Measurements from ENCODE around the gene SND1.

SND1 gene

GRCh38 chr7:128057909-128058308, 405.9 kb downstream of the SND1 start:
- TF ChIP-seq CTCF (IDR thresholded peaks at IDR 0.05; ENCODE audit: extremely low read depth, insufficient read depth, missing control alignments), result no peak
- in situ Hi-C loops (cut with MboI; ENCODE audit: low pct_unique_long_range_greater_than_20kb, low sequenced_read_pairs, unreplicated experiment), result no loop called here
- DNase-seq (ENCODE audit: low spot score), result no peak

GRCh38 chr7:128059143-128059988, 407.4 kb downstream of the SND1 start:
- no peak for TF ChIP-seq CTCF (IDR thresholded peaks at IDR 0.05; ENCODE audit: extremely low read depth, insufficient read depth, missing control alignments)
- DNase-seq (ENCODE audit: low spot score), result no peak
- in situ Hi-C loops (cut with MboI; ENCODE audit: low pct_unique_long_range_greater_than_20kb, low sequenced_read_pairs, unreplicated experiment), result no loop called here

- no peak for DNase-seq (ENCODE audit: low spot score)
- no peak for TF ChIP-seq CTCF (IDR thresholded peaks at IDR 0.05; ENCODE audit: extremely low read depth, insufficient read depth, missing control alignments)
- in situ Hi-C loops (cut with MboI; ENCODE audit: low pct_unique_long_range_greater_than_20kb, low sequenced_read_pairs, unreplicated experiment), result no loop called here
Observed at GRCh38 chr7:128060018-128060417, 408.0 kb downstream of the SND1 start.

- DNase-seq (ENCODE audit: low spot score), result no peak
- in situ Hi-C loops (cut with MboI; ENCODE audit: low pct_unique_long_range_greater_than_20kb, low sequenced_read_pairs, unreplicated experiment), result no loop called here
- no peak for TF ChIP-seq CTCF (IDR thresholded peaks at IDR 0.05; ENCODE audit: extremely low read depth, insufficient read depth, missing control alignments)
Observed at GRCh38 chr7:128063088-128063487, 411.1 kb downstream of the SND1 start.

GRCh38 chr7:128065872-128066271, 413.9 kb downstream of the SND1 start:
- no peak for DNase-seq (ENCODE audit: low spot score)
- in situ Hi-C loops (cut with MboI; ENCODE audit: low pct_unique_long_range_greater_than_20kb, low sequenced_read_pairs, unreplicated experiment), result no loop called here
- no peak for TF ChIP-seq CTCF (IDR thresholded peaks at IDR 0.05; ENCODE audit: extremely low read depth, insufficient read depth, missing control alignments)

GRCh38 chr7:128066395-128066794, 414.4 kb downstream of the SND1 start:
- no peak for TF ChIP-seq CTCF (IDR thresholded peaks at IDR 0.05; ENCODE audit: extremely low read depth, insufficient read depth, missing control alignments)
- no peak for DNase-seq (ENCODE audit: low spot score)
- in situ Hi-C loops (cut with MboI; ENCODE audit: low pct_unique_long_range_greater_than_20kb, low sequenced_read_pairs, unreplicated experiment), result no loop called here
